Parietal lobe (tissue), 1 donor: Measurements from ENCODE around the gene LZTFL1. TPM values are rescaled to one million over a fixed set of nuclear protein-coding genes. Genes with fewer than 3 reads are reported as not detected.

ENCODE experiments used
- total RNA-seq: library from RNA; depleted of rRNA; stranded (reverse); fragments of >200 nt; gene quantifications from one replicate; pipeline ENCODE4 v1.2.3, GENCODE V29; 2014

Gene LZTFL1, protein sequence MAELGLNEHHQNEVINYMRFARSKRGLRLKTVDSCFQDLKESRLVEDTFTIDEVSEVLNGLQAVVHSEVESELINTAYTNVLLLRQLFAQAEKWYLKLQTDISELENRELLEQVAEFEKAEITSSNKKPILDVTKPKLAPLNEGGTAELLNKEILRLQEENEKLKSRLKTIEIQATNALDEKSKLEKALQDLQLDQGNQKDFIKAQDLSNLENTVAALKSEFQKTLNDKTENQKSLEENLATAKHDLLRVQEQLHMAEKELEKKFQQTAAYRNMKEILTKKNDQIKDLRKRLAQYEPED
- 29.4 TPM for total RNA-seq

DNA sequence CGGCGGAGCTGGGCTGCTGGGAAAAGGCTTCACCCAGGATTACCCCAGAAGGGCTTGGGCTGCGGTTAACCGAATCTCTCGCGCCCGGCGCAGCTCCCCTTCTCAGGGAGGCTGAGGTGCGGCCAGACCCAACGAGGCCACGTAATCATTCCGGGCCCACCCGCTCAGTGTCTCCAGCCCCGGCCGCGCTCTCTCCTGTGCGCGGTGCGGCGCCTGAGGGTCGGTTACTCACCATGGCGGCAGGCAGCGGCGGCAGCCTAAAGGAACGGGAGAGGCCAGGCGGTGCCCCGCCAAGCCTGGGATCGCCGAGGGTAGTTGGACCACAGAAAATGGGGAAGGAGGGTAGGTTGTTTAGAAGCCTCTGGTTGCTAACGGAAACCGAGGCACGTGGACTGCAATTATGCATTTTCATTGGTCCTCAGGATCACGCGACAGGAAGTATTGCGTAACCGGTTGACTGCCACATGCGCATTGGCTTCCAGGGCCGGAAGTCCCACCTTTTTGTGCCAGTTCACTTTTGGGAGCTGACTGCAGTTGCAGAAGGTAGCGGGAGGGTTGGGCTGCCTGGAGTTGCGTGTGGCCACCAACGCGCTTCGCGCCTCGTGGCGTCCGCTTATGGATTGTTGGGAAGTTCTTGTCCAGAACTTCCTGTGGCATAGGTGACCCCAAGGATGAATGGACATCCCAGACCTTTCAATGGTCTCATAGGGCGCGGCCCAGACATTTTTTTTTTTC lies at the start of gene LZTFL1:
LZTFL1 (minus strand) TSS at position 363 of the 735 bp plus-strand sequence; CDS start at position 235, 128 bp downstream.

DNA sequence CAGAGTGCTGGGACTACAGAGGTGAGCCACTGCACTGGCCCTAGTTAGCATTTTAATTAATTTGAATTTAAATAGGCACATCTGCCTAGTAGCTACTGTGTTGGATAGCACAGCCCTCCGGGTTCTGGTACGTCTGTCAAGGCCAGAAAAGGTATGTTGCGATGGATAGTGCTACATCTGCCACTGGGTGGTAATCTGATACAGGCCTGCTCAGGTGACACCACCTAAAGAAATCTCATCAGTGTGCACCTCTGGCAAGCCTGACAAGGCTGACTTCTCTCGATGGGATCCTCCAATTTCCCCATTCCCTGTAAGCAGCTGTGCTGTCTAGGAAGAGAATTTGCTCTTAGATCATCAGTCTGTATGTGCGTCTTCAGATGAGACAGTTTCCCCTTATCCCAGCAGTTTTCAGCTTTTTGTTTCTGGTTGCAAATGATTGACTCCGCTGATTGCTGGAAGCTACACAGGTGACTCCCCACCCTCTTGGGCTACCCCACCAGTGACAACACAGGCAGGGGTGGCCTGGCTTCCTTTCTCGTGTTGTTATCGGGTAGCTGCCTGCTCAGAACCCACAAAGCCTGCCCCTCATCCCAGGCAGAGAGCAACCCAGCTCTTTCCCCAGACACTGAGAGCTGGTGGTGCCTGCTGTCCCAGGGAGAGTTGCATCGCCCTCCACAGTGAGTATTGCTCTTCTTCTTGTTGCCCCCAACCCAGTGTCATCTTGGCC lies 44.2 kb upstream of the LZTFL1 start, which contains the start of gene CCR9:
CCR9 (plus strand) TSS at position 565 of the 727 bp plus-strand sequence. CDS start 8,391 bp downstream, outside the sequence.

DNA sequence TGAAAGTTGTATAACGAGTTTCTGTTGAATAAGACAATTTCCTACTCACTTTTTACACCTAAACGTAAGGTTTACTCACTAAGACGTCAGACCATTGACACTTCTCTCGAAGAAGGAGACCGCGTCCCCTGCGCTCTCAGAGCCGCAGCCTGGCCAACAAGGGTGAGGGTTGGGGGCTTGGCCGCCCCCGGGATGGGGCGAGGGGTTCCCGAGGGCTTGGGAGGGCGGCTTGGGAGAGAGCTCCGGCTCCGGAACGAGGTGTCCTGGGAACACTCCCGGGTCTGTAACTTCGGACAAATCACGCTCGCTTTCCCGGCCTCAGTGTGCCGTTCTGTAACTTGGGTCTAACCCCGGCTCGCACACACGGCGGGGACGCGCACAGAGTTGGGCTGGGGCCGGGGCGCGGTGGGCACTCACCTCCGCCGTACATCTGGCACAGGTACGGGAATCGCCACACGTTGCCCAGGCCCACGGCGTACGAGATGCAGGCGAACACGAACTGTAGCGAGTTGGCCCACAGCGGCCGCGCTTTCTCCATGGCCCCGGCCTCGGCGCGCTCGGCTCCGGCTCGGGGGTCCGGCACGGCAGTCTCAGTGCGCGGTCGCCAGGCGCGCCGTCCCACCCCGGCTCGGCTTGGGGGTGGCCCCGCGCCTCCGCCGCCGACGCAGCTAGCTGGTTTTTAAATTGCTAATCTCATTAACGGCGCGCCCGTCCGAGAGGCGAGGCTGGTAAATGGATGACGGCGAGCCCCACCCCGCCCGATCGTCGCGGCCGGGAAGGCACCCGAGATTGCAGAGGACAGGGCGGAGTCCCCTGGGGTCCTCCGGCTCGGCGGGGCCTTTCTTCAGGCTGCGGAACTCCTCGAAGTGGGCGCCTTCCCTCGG lies 45.8 kb downstream of the LZTFL1 start, which contains the start of gene SLC6A20:
SLC6A20 (minus strand) TSS at position 655 of the 884 bp plus-strand sequence; CDS start at position 538, 117 bp downstream.

Other genes with a start within 250 kb of the LZTFL1 start
- 16.3 TPM for gene LIMD1, start 247.4 kb downstream of the LZTFL1 start, total RNA-seq
- gene SACM1L, start 152.7 kb downstream of the LZTFL1 start, total RNA-seq: 77.6 TPM
- 1.6 TPM for gene SLC6A20, start 45.6 kb downstream of the LZTFL1 start, total RNA-seq
- not detected for gene CCR9, start 44.4 kb upstream of the LZTFL1 start, total RNA-seq
- gene CXCR6, start 101.3 kb upstream of the LZTFL1 start, total RNA-seq: not detected
- 3.1 TPM for gene FYCO1, start 153.7 kb upstream of the LZTFL1 start, total RNA-seq
- gene XCR1, start 185.4 kb upstream of the LZTFL1 start, total RNA-seq: not detected